NCI-H2081 treated with DMSO at 0.1 percent for 48 hours (cell line): ENCODE results near the gene ARHGEF16.

Source experiments
- DNase-seq: peaks from one replicate; lab custom pipeline; 2025; lab: John Stamatoyannopoulos, UW

Gene ARHGEF16

GRCh38 chr1:3453891-3454810, at the start of gene ARHGEF16:
TSS of gene ARHGEF16 (plus strand) at chr1:3454665. CDS start at chr1:3463085, 8,420 bp downstream.
- peak; percentile 17 for DNase-seq

- no peak for DNase-seq
Measured at GRCh38 chr1:3404801-3405200, 49.7 kb upstream of the ARHGEF16 start.

DNA sequence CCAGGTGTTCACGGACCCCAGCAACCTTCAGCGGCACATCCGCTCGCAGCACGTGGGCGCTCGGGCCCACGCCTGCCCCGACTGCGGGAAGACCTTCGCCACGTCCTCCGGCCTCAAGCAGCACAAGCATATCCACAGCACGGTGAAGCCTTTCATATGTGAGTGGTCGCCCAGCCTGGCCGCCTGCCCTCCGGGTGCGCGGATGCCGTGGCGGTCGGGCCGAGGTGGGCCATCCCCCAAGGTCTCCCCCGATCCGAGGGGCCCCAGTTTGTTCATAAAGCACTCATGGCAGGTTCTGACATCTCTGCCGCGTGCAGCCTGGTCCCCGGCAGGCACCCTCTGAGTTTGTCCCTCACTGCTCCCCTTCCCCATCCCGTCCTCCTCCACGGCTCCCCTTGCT, 49.0 kb upstream of the ARHGEF16 start:
- no peak for DNase-seq

DNA sequence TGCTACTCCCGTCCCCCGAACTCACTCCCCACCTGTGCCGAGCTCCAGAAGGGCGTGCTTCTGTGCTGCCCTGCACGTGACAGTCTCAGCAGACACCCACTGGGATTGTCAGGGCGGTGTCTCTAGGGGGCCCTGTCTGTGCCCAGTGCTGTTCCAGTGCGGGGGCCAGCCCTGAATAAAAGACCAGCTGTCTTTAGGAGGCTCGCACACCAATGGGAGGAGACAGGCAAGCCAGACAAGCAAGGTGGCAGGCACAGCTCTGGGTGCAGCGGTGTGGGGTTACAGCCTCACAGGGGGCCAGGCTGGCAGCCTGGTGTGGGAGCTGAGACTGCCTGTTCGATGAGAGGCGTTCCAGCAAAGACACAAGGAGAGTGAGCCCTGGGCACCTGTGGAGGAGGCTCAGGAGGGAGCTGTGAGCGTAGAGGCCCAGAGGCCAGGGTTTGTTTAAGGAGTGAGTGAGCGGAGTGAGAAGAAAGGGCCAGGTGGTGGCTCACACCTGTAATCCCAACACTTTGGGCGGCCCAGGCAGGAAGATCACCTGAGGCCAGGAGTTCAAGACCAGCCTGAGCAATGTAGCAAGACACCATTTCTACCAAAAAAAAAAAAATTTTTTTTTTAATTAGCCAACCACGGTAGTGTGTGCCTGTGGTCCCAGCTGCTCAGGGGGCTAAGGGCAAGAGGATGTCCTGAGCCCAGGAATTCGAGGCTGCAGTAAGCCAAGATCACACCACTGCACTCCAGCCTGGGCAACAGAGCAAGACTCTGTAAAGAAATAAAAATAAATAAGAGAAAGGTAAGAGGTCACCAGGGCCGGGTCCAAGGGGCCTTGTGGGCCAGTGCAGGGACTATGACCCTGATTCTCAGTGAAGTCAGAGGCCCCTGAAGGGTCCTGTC, 48.2 kb upstream of the ARHGEF16 start:
- DNase-seq: no peak

DNA sequence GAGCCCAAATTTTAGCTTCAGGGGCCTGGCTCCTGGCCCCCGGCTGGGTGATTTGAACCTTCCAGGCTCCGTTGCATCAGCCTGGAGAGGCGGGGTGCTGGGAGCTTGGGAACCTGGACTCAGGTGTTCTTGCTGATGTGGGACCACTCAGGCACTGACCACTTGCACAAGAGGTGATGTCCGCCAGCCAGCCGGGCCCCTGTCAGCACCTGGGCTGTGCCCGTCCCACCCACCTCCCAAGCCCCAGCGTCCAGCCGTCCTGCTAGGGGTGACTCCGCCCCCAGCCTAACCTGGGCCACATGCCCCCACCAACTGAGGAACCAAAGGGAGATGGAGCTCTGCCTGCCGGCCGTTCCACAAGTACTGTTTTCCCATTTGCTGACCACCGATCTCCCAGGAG, 47.4 kb upstream of the ARHGEF16 start:
- no peak for DNase-seq

DNA sequence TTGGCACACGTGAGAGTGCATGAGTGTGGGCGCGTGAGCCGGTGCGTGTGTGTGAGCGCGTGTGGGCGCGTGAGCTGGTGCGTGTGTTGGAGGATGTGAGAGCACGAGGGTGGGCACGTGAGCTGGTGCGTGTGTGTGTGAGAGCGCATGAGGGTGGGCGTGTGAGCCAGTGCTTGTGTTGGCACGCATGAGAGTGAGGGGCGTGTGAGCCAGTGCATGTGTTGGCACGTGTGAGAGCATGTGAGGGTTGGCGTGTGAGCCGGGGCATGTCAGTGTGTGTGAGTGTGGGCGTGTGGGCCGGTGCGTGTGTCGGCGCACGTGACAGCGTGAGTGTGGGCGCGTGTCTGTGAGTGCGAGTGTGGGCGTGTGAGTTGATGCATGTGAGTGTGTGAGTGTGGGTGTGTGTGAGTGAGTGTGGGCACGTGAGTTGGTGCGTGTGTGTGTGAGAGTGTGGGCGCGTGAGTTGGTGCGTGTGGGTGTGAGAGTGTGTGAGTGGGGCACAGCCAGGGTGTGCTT, 45.7 kb upstream of the ARHGEF16 start:
- DNase-seq: no peak

DNA sequence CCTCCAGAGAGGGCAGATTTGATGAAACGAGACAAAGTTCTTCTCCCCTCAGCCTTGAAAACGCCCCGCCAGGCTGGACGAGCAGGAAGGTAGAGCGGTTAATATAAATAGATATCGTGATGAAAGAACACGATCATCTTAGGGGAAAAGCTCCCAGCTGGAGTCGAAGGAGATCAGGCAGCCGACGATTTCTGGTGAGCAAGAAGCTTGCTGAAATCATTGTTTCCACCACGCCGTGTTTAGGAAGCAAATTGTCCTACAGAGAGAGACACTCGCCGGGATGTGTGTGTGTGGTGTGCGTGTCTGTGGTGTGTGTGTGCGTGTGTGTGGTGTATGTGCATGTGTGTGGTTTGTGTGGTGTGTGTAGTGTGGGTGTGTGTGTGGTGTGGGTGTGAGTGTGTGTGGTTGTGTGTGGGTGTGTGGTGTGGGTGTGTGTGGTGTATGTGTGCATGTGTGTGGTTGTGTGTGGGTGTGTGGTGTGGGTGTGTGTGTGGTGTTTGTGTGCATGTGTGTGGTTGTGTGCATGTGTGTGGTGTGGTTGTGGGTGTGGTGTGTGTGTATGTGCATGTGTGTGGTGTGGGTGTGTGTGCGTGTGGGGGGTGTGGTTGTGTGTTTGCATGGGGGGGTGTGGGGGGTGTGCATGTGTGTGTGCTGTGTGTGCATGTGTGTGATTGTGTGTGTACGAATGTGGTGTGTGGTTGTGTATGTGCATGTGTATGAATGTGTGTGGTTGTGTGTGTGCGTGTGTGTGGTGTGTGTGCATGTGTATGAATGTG, 44.9 kb upstream of the ARHGEF16 start:
- DNase-seq: no peak

GRCh38 chr1:3410142-3410925, 44.1 kb upstream of the ARHGEF16 start:
- no peak for DNase-seq

DNA sequence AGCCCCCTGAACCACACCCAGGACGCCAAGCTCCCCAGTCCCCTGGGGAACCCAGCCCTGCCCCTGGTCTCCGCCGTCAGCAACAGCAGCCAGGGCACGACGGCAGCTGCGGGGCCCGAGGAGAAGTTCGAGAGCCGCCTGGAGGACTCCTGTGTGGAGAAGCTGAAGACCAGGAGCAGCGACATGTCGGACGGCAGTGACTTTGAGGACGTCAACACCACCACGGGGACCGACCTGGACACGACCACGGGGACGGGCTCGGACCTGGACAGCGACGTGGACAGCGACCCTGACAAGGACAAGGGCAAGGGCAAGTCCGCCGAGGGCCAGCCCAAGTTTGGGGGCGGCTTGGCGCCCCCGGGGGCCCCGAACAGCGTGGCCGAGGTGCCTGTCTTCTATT, 42.7 kb upstream of the ARHGEF16 start:
- DNase-seq: no peak

GRCh38 chr1:3412376-3412775, 42.1 kb upstream of the ARHGEF16 start:
- no peak for DNase-seq

DNA sequence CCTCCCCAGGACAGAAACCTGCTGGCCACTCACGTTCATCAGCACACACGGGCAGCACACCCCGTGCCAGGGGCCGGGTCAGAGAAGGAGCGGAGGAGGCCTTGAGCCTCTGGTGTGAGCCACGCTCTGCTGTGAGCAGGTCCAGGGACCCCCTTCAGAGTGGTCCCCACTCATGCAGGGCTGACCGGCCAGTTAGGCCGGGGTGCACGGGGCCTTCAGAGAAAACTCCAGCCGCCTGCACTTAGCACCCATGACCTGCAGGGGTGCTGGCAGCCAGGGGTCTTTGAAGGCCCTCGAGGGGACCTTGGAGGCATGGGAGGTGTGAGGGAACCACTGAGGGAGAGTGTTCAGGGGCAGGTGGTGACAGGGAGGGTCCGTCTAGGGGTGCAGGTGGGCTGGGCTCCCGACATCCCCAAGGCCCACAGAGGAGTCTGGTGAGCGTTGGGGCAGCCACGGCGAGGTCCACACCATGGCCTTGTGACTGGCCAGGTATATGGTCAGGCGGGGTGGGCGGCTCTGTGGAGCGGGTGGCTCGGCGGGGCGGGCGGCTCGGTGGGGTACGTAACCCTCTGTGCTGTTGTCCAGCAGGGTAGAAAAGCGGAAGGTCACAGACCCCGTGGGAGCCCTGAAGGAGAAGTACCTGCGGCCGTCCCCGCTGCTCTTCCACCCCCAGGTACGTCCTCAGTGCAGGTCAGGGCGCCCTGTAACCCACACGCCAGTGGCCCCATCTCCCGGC, 40.3 kb upstream of the ARHGEF16 start:
- no peak for DNase-seq

- DNase-seq: no peak
Measured at GRCh38 chr1:3415260-3416090, 39.0 kb upstream of the ARHGEF16 start.

GRCh38 chr1:3417082-3417739, 37.3 kb upstream of the ARHGEF16 start:
- no peak for DNase-seq

DNA sequence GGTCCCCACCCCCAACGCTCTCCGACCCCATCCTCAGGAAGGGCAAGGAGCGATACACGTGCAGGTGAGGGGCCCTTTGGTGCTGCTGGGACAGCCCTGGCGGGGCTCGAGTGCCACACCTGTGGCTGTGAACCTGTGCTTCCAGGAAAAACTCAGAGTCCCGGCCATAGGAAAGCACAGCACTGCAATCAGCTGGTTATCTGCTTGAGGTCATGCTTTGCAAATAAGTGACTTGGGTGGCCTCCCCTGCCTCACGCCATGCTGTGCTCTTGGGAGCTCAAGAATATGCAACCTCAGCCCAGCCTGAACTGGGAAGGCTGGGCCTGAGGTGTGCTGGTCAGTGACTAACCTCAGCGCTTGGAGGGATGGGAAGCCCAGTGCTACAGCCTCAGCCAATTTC, 36.5 kb upstream of the ARHGEF16 start:
- DNase-seq: no peak

GRCh38 chr1:3418600-3418999, 35.9 kb upstream of the ARHGEF16 start:
- DNase-seq: no peak

DNA sequence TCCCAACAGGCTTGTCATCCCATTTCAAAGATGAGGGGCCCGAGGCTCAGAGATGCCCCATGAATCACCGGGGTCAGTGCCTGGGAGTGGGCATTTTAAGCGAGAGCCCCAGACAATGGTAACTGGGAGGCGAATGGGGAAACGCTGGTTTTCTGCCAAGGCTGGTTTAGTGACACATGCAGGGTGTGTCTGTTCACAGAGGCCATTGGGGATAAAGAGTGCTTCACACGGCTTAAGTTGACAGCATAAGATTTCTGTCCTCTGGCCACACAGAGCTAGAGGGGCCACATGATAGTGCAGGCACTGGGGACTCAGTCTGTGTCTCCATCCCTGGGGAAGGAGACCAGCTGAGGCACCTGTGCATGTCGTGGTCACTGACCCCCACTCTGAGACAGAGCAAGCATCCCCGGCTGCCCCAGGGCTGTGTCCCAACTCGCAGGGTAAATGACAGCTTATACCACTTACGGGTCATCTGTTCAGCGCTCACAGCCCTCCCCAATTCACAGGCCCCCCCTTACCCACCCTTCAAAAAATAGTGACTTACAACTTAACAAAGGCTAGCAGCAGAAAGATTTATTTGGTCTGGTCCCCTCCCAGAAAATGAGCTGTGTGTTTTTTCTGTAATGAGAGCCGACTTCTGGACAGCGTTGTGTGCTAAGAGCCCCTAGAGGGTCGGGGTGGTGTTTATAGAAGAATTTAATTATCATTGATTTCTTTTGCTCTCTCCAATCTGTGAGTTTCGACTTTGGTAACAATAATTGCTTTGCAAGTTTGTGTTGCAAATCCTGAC, 34.9 kb upstream of the ARHGEF16 start:
- DNase-seq: no peak

DNA sequence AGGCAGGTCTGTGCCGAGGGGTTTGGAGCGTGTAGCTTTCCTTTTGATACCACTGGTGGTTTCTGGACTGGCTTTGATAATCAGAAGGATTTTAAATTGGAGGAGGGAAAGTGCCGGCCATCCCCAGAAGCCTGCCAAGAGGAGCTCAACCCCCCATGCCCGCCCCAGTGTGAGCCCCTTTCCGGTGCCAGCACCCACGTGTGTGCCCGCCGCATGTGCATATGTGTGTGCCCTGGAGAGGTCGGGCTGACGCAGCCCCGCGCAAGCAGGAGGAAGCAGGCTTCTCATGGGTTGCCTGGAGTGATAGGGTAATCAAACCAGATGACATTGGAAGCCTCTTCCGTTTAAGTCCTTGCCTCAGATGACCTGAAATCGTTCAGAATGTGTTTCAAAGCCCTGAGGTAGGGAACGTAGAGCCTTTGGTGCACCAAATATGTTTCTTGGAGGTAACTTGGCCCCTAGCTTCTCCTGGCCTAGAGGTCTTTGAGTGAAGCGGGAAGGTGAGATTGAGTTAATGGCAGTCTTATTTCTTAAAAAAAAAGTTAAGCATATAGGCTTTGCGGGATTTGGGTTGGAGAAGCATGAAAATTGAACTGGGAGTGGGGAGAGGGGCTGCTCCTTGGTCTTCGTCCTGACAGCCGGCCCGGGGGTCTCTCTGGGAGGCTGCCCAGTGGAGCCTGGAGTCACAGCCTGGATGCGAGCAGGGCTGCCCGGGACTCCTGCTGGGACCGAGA, 34.1 kb upstream of the ARHGEF16 start:
- DNase-seq: no peak
